B cell (primary cell): Measurements from ENCODE around the gene ATXN7L2. TPM values are rescaled to one million over a fixed set of nuclear protein-coding genes. Genes with fewer than 3 reads are reported as not detected.

ENCODE experiments used
- ATAC-seq: fragments of 200-7000 bp; cut with Tn5 transposase; one replicate; pipeline ENCODE4 v1.10.0; 2021; ENCODE audit warnings: low read depth, mild to moderate bottlenecking, moderate number of reproducible peaks, moderate library complexity
- CTCF ChIA-PET: fragments of 350-600 bp; sonication (Branson Sonifier 250); formaldehyde crosslinking; loops from one replicate; lab custom pipeline; 2021; ENCODE audit warnings: antibody characterized with exemption, inconsistent platforms; lab: Charles Lee
- POLR2A ChIA-PET: fragments of 350-600 bp; sonication (Branson Sonifier 250); formaldehyde crosslinking; loops from one replicate; lab custom pipeline; 2021; ENCODE audit warnings: antibody characterized with exemption; lab: Charles Lee
- DNase-seq: peaks from one replicate; pipeline ENCODE4 v3.0.0; 2013
- H2AFZ ChIP-seq: 2 replicates; pipeline ENCODE4 v1.6.1; 2012; ENCODE audit warnings: mild to moderate bottlenecking, low read depth, low read length; ENCODE audit not compliant: insufficient read depth, poor library complexity, severe bottlenecking
- H3K27ac ChIP-seq, 2 donors: 1 replicate in 1 of 2; 2 replicates in 1 of 2; pipeline ENCODE4 v1.5.1; 2012 to 2013; ENCODE audit warnings: low read length in 2 of 2, mild to moderate bottlenecking in 2 of 2, moderate library complexity in 1 of 2
- H3K27me3 ChIP-seq, 4 experiments: fragments of 200-600 bp in 1 of 4; sonication (generic) in 1 of 4; replicated peaks in 1 of 4; 1 replicate in 2 of 4; 2 replicates in 2 of 4; pipeline versions ENCODE4 v1.6.1 to v1.7.0; 2013 to 2016; ENCODE audit warnings: low read length in 3 of 4, mild to moderate bottlenecking in 2 of 4, mixed read lengths in 1 of 4, moderate library complexity in 1 of 4; ENCODE audit not compliant: insufficient read depth in 4 of 4, control insufficient read depth in 3 of 4; ENCODE audit errors: control extremely low read depth in 1 of 4
- H3K36me3 ChIP-seq, 2 experiments: replicated peaks in 1 of 2; 1 replicate in 1 of 2; 2 replicates in 1 of 2; pipeline versions ENCODE4 v1.6.1 to v1.7.1; 2013; ENCODE audit warnings: low read length in 1 of 2; ENCODE audit not compliant: insufficient read depth in 2 of 2, control insufficient read depth in 1 of 2; ENCODE audit errors: control extremely low read depth in 1 of 2, extremely low read depth in 1 of 2
- H3K4me1 ChIP-seq, 2 donors: fragments of 200-600 bp in 1 of 2; sonication (generic) in 1 of 2; 1 replicate in 1 of 2; 2 replicates in 1 of 2; pipeline versions ENCODE4 v1.5.1 to v1.6.1; 2013 to 2017; ENCODE audit warnings: low read length in 2 of 2; ENCODE audit not compliant: control insufficient read depth in 2 of 2, insufficient read depth in 2 of 2
- H3K4me2 ChIP-seq: replicated peaks from 2 replicates; pipeline ENCODE3; 2012; ENCODE audit warnings: mild to moderate bottlenecking, low read depth, low read length; ENCODE audit not compliant: poor library complexity, severe bottlenecking
- H3K4me3 ChIP-seq, 5 experiments: fragments of 200-600 bp in 1 of 5; sonication (generic) in 1 of 5; 1 replicate in 3 of 5; 2 replicates in 2 of 5; pipeline versions ENCODE4 v1.5.1 to v1.7.0; 2011 to 2016; ENCODE audit warnings: low read length in 4 of 5, mild to moderate bottlenecking in 4 of 5, low read depth in 2 of 5, control low read depth in 1 of 5, moderate library complexity in 1 of 5; ENCODE audit not compliant: insufficient read depth in 1 of 5; ENCODE audit errors: control extremely low read depth in 1 of 5, extremely low read depth in 1 of 5
- H3K79me2 ChIP-seq: fragments of 200-600 bp; sonication (generic); one replicate; pipeline ENCODE4 v1.6.0; 2016; ENCODE audit warnings: low read length; ENCODE audit not compliant: control insufficient read depth, insufficient read depth
- H3K9ac ChIP-seq: fragments of 200-600 bp; sonication (generic); 2 replicates; pipeline ENCODE4 v1.6.1; 2017; ENCODE audit warnings: mild to moderate bottlenecking, low read length, moderate library complexity
- H3K9me3 ChIP-seq, 3 donors: one replicate each; pipeline versions ENCODE4 v1.6.1 to v1.7.1; 2013; ENCODE audit warnings: low read length in 2 of 3; ENCODE audit not compliant: control insufficient read depth in 2 of 3, insufficient read depth in 1 of 3; ENCODE audit errors: control extremely low read depth in 1 of 3
- H4K20me1 ChIP-seq: 2 replicates; pipeline ENCODE4 v1.6.0; 2012; ENCODE audit warnings: mild to moderate bottlenecking, low read length; ENCODE audit not compliant: insufficient read depth, control insufficient read depth, poor library complexity, severe bottlenecking
- H3K27ac Mint-ChIP-seq: one replicate; pipeline ENCODE4 v1.8.0; 2021; ENCODE audit warnings: mixed read lengths
- H3K27me3 Mint-ChIP-seq: one replicate; pipeline ENCODE4 v1.8.0; 2021; ENCODE audit warnings: mixed read lengths
- H3K4me1 Mint-ChIP-seq: one replicate; pipeline ENCODE4 v1.8.0; 2021; ENCODE audit warnings: mixed read lengths
- H3K4me3 Mint-ChIP-seq: one replicate; pipeline ENCODE4 v1.8.0; 2021; ENCODE audit warnings: mixed read lengths
- H3K9me3 Mint-ChIP-seq: one replicate; pipeline ENCODE4 v1.8.0; 2022; ENCODE audit warnings: mixed read lengths; ENCODE audit not compliant: insufficient read depth
- EZH2 ChIP-seq: IDR thresholded peaks from 2 replicates; pipeline ENCODE4 v1.6.1; 2012; ENCODE audit warnings: borderline replicate concordance, low read depth, mild to moderate bottlenecking, moderate library complexity, low read length; ENCODE audit not compliant: insufficient read depth, poor library complexity, severe bottlenecking
- whole genome bisulfite sequencing: methylation state at CpG from one replicate; pipeline ENCODE4 v1.1.5; 2013; ENCODE audit warnings: missing lambda C conversion rate; ENCODE audit not compliant: insufficient coverage; 5-methylcytosine and 5-hydroxymethylcytosine counted together
- intact Hi-C: fragments of 100-400 bp; cut with micrococcal nuclease; formaldehyde crosslinking; loops from one replicate; pipeline ENCODE4 v1.10.0; 2022
- polyA plus RNA-seq: library from polyadenylated mRNA; depleted of rRNA; stranded (reverse); fragments of >200 nt; gene quantifications from 2 replicates; pipeline ENCODE4 v1.2.3, GENCODE V29; 2012
- total RNA-seq, 2 donors: library from RNA; stranded (reverse); fragments of 120-200 nt in 1 of 2; gene quantifications; 1 replicate in 1 of 2; 2 replicates in 1 of 2; pipeline versions ENCODE4 v1.2.3 to v1.2.4, GENCODE V29; 2013 to 2022
- TF ChIP-seq, protein P1 (sequence below): fragments of 200-600 bp; IDR thresholded peaks from one replicate; pipeline ENCODE4 v1.8.0; 2022; ENCODE audit warnings: antibody characterized with exemption, mild to moderate bottlenecking

Gene ATXN7L2
- total and polyA plus RNA-seq, 2 donors (not counting 1 experiment from before 2014, with no cell fraction given), result 10.9 to 12.4 TPM

DNA sequence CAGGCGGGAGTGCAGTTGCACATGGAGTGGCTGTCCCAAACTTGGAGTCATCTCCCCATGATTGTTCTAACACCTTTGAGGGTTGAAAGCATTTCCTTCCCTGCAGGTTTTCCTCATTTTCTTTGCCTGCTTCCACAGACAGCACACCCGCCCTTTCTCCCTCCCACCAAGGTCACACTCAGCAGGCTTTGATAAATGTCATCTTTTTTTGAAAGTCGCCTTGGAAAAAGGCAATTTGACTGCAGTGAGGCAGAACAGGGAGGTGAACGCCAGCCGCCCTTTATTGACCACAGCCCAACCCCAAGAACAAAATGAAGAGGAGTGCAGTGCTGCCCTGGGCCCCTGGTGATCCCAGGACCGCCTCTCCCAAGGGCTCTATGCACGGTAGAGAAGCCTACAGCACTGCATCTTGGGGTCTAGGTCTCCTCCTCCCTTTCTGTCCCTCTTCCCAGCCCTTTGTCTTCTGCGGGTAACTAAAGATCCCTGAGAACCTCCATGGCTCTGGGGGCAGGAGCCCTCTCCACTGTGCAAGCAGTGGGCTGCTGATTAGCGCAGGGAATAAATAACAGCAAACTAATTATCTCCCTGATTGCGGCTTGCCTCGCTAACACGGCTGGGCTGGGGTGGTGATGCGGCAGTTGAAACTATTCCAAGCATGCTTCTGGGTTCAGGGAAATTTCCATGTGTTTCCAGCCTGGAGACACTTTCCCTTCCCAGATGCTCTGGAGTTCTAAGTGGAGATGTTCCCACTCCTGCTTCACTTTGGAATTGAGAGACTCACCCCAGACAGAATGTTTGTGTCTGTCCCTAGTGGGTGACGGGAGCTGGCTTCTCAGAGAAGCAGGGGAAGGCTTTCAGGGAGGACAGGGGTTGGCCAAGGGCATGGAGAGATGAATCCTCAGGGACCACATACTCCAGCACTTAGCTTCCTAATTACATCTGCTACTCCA, 37.6 kb downstream of the ATXN7L2 start:
- POLR2A ChIA-PET, result no interaction called here
- H3K4me3 ChIP-seq, result no peak overlapping the region

More for the DNA sequence above, 37.6 kb downstream of the ATXN7L2 start:
- Mint-ChIP-seq H3K9me3 (no peaks in the 10 kb centered on the region), H3K4me3 (no peak overlapping the region), H3K27me3 (peaks cover 25% of the 10 kb centered on the region), H3K27ac (no peak overlapping the region), H3K4me1 (no peaks in the 10 kb centered on the region)
- Histone ChIP-seq H3K79me2 (no peaks in the 10 kb centered on the region), H4K20me1 (no peaks in the 10 kb centered on the region), H3K27me3 (peaks cover 0 to 8% (median 1%) of the 10 kb centered on the region in 4 experiments), H3K27ac (no peak overlapping the region), H2AFZ (no peak overlapping the region), H3K9ac (no peak overlapping the region), H3K4me2 (no peak overlapping the region), H3K36me3 (no peaks in the 10 kb centered on the region), H3K4me1 (no peaks in the 10 kb centered on the region), H3K9me3 (no peaks in the 10 kb centered on the region)
- DNase-seq (no peak), ATAC-seq (no peak)
- intact Hi-C loops, result no loop called here
- CTCF ChIA-PET, result interaction anchor here (1.1 to 21.6 kb wide), 4 partner anchors 11 to 31 kb away, joined by 3 to 926 read pairs (median 6); partner anchors contain the start of genes AMIGO1, ATXN7L2 and CYB561D1
- no peak for TF ChIP-seq EZH2
- TF ChIP-seq, protein P1, sequence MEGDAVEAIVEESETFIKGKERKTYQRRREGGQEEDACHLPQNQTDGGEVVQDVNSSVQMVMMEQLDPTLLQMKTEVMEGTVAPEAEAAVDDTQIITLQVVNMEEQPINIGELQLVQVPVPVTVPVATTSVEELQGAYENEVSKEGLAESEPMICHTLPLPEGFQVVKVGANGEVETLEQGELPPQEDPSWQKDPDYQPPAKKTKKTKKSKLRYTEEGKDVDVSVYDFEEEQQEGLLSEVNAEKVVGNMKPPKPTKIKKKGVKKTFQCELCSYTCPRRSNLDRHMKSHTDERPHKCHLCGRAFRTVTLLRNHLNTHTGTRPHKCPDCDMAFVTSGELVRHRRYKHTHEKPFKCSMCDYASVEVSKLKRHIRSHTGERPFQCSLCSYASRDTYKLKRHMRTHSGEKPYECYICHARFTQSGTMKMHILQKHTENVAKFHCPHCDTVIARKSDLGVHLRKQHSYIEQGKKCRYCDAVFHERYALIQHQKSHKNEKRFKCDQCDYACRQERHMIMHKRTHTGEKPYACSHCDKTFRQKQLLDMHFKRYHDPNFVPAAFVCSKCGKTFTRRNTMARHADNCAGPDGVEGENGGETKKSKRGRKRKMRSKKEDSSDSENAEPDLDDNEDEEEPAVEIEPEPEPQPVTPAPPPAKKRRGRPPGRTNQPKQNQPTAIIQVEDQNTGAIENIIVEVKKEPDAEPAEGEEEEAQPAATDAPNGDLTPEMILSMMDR, result no peak
- WGBS, result 90% methylated on average over 12 of the region's 14 CpGs
